Pancreas (tissue), 10 donors: Measurements from ENCODE around the gene CDH12. TPM values are rescaled to one million over a fixed set of nuclear protein-coding genes. Genes with fewer than 3 reads are reported as not detected.

Experiments used
- ATAC-seq, 4 donors: fragments of 200-7000 bp; cut with Tn5 transposase; one replicate each; pipeline versions ENCODE4 v1.8.0 to v1.9.1; 2020; ENCODE audit warnings: mild to moderate bottlenecking in 4 of 4, moderate library complexity in 4 of 4
- DNase-seq, 6 donors: peaks; one replicate each; pipeline ENCODE4 v3.0.0-alpha.2; 2020
- FAIRE-seq: peaks from 2 replicates; lab custom pipeline; 2012; peaks lifted over from hg19 to GRCh38; lab: Jason Lieb, UNC
- H3K27ac ChIP-seq, 4 donors: fragments of 200-600 bp; sonication (generic); 1 replicate in 3 of 4; 2 replicates in 1 of 4; pipeline versions ENCODE4 v1.5.0 to v1.8.0; 2020
- H3K27me3 ChIP-seq, 4 donors: fragments of 200-600 bp; one replicate each; pipeline ENCODE4 v1.8.0; 2021
- H3K36me3 ChIP-seq, 3 donors: fragments of 200-600 bp; sonication (generic) in 1 of 3; one replicate each; pipeline versions ENCODE4 v1.5.0 to v1.8.0; 2020 to 2021
- H3K4me1 ChIP-seq, 3 donors: fragments of 200-600 bp; one replicate each; pipeline ENCODE4 v1.8.0; 2021
- H3K4me3 ChIP-seq, 4 donors: fragments of 200-600 bp; sonication (generic) in 2 of 4; one replicate each; pipeline versions ENCODE4 v1.5.0 to v1.8.0; 2020 to 2021
- H3K9me3 ChIP-seq, 4 donors: fragments of 200-600 bp; one replicate each; pipeline ENCODE4 v1.8.0; 2021
- WGBS, 2 donors: extraction: QIAGEN DNeasy Blood & Tissue Kit; methylation state at CpG; one replicate each; pipeline ENCODE4 v1.1.7; 2013; 5-methylcytosine and 5-hydroxymethylcytosine counted together
- intact Hi-C, 3 donors: fragments of 100-400 bp; cut with DNase I; formaldehyde crosslinking; loops; one replicate each; pipeline versions ENCODE4 v1.11.1 to v1.14.2; 2022
- polyA plus RNA-seq, 2 donors: library from polyadenylated mRNA; stranded (reverse); fragments of 200-250 nt; gene quantifications; one replicate each; pipeline ENCODE4 v1.2.3, GENCODE V29; 2013
- total RNA-seq, 6 donors: library from RNA; stranded (reverse); fragmentation: NEBNext Ultra II Directional in 4 of 6; extraction: Animal tissue kit (Norgen Biotek cat#: 25700) in 4 of 6; gene quantifications; one replicate each; pipeline versions ENCODE4 v1.2.1 to v1.2.4, GENCODE V29; 2021 to 2023
- TF ChIP-seq, protein P1 (sequence below), 4 donors: fragments of 200-600 bp; sonication (generic) in 3 of 4; IDR thresholded peaks; one replicate each; pipeline versions ENCODE4 v1.5.0 to v1.8.0; 2021; ENCODE audit warnings: antibody characterized with exemption in 4 of 4
- donor health status: healthy with polysubstance abuse.
- donor health status: DM: no; HTN: no; CAD: no; lungs with moderate emphysema.
- donor health status: DM: no; HTN: no; CAD: no.
- donor health status: control.
- donor health status: control.
- donor health status: Bipolar disorder and iron deficiency.
- donor health status: DM: yes; HTN: yes; CAD: no.
- donor health status: DM: no; HTN: no; CAD: no.
- donor health status: DM: no; HTN: no; CAD: no.
- donor health status: DM: yes; HTN: yes; CAD: no.

The CDH12 gene
- total and polyA plus RNA-seq, 8 donors = 0.12 to 0.31 (median 0.17) TPM; not detected in 4

DNA sequence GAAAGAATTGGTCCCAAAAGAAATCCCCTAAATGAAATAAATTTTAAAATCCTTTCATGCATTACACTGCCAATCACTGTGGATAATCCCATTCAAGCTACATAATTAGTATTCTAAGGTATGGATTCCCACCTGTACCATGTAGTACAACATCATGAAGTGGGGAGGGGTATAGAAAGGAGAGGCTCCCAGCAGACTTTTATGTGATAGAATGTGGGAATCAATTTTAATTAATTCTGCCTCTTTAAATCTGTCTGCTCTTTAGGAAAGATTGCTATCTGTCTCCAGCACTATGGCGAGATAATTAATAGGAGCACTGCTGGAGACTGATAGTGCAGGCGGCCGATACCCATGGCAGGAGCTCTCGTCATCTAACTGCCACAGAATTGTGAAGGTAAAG, 95.4 kb downstream of the CDH12 start:
- DNase-seq (no peak), FAIRE-seq (no peak), ATAC-seq (no peak)
- intact Hi-C loops = no loop called here
- Histone ChIP-seq H3K4me1 (peaks cover 0 to 3% (median 0%) of the 10 kb centered on the region in 3 donors), H3K9me3 (no peaks in the 10 kb centered on the region), H3K36me3 (no peaks in the 10 kb centered on the region), H3K27ac (no peak overlapping the region), H3K27me3 (no peaks in the 10 kb centered on the region), H3K4me3 (no peak overlapping the region)
- TF ChIP-seq, protein P1, sequence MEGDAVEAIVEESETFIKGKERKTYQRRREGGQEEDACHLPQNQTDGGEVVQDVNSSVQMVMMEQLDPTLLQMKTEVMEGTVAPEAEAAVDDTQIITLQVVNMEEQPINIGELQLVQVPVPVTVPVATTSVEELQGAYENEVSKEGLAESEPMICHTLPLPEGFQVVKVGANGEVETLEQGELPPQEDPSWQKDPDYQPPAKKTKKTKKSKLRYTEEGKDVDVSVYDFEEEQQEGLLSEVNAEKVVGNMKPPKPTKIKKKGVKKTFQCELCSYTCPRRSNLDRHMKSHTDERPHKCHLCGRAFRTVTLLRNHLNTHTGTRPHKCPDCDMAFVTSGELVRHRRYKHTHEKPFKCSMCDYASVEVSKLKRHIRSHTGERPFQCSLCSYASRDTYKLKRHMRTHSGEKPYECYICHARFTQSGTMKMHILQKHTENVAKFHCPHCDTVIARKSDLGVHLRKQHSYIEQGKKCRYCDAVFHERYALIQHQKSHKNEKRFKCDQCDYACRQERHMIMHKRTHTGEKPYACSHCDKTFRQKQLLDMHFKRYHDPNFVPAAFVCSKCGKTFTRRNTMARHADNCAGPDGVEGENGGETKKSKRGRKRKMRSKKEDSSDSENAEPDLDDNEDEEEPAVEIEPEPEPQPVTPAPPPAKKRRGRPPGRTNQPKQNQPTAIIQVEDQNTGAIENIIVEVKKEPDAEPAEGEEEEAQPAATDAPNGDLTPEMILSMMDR (IDR thresholded peaks at IDR 0.05) = no peak
- 23 to 41% methylated on average over 4 of the region's 4 CpGs for WGBS, 2 donors

GRCh38 chr5:22754155-22754554, 99.0 kb downstream of the CDH12 start:
- DNase-seq = no peak
- Histone ChIP-seq H3K4me1 (no peaks in the 10 kb centered on the region), H3K9me3 (no peaks in the 10 kb centered on the region), H3K27ac (no peak overlapping the region), H3K4me3 (no peak overlapping the region), H3K36me3 (no peaks in the 10 kb centered on the region), H3K27me3 (no peaks in the 10 kb centered on the region)
- FAIRE-seq = no peak
- TF ChIP-seq, protein P1 (IDR thresholded peaks at IDR 0.05) = no peak
- intact Hi-C loops = no loop called here
- ATAC-seq = no peak
- 53 to 56% methylated on average over 3 of the region's 3 CpGs for WGBS, 2 donors

DNA sequence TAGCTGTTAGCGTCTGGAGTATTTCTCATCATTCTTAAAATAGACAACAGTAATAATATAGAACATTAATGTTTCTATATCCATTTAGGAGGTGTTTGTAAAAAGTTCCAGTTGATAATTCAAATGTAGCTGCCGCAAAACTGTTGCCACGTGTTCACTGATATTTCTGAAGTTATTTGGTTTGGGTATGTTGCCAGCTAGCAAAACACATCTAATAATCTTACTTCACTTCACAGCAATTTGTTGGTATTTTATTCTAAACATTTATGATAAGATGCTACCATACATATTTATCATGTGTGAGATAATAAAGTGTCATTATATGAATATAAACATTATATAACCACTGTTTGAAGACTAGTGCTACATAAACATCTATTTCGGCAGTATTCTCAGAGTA, 101.6 kb downstream of the CDH12 start:
- Histone ChIP-seq H3K4me1 (no peaks in the 10 kb centered on the region), H3K27ac (no peak overlapping the region), H3K9me3 (no peaks in the 10 kb centered on the region), H3K4me3 (no peak overlapping the region), H3K36me3 (no peaks in the 10 kb centered on the region), H3K27me3 (no peaks in the 10 kb centered on the region)
- intact Hi-C loops = no loop called here
- DNase-seq (no peak), ATAC-seq (no peak), FAIRE-seq (no peak)
- TF ChIP-seq, protein P1 (IDR thresholded peaks at IDR 0.05) = no peak
- 63 to 71% methylated on average over 4 of the region's 4 CpGs for WGBS, 2 donors

DNA sequence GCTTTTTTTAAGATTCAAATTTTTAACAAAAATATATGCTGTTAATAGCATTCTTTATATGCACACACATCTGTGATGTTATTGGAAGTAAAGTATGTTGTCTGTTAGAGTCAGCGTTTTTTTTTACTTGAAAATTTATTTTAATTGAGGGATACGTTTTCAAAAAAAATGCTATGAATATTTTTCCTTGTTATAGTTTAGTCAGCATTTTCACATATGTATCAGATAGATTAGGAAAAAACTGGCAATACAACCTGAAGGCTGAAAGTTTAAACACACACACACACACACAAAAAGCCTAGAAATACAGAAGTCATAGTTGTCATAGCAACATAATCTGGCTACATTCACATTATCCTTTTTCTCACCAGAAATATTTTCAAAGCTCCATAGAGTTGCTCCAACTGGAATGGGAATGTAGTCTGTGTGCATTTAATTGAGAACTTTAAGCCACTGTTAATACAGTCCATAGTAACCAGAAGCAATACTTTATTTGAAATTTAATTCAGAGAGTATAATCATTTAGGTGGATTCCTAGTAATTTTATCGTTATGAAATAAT, 116.6 kb downstream of the CDH12 start:
- H3K4me1 ChIP-seq = no peaks in the 10 kb centered on the region
- TF ChIP-seq, protein P1 (IDR thresholded peaks at IDR 0.05) = no peak
- H3K9me3 ChIP-seq = no peaks in the 10 kb centered on the region
- WGBS, 2 donors = 34 to 53% methylated on average over 3 of the region's 3 CpGs
- DNase-seq (no peak), ATAC-seq (no peak), FAIRE-seq (no peak)
- no peak overlapping the region for H3K4me3 ChIP-seq
- intact Hi-C loops = no loop called here
- H3K36me3 ChIP-seq = no peaks in the 10 kb centered on the region
- H3K27ac ChIP-seq = no peak overlapping the region
- no peaks in the 10 kb centered on the region for H3K27me3 ChIP-seq

GRCh38 chr5:22734907-22735306, 118.2 kb downstream of the CDH12 start:
- Histone ChIP-seq H3K4me3 (no peak overlapping the region), H3K27me3 (no peaks in the 10 kb centered on the region), H3K9me3 (no peaks in the 10 kb centered on the region), H3K36me3 (no peaks in the 10 kb centered on the region), H3K27ac (no peak overlapping the region), H3K4me1 (no peaks in the 10 kb centered on the region)
- DNase-seq (no peak), FAIRE-seq (no peak), ATAC-seq (no peak)
- intact Hi-C loops = no loop called here
- WGBS, 2 donors = 80 to 86% methylated on average over 2 of the region's 2 CpGs
- TF ChIP-seq, protein P1 (IDR thresholded peaks at IDR 0.05) = no peak
